Duodenal mucosa (tissue), 2 donors: ENCODE data around the gene TGFB2.

Experiments
- H3K27ac ChIP-seq: one replicate; pipeline ENCODE4 v1.7.0; 2013; ENCODE audit warnings: low read depth, low read length
- H3K27me3 ChIP-seq, 2 donors: one replicate each; pipeline ENCODE4 v1.7.0; 2013; ENCODE audit warnings: low read length in 2 of 2, control low read depth in 1 of 2; ENCODE audit not compliant: insufficient read depth in 2 of 2, control insufficient read depth in 1 of 2
- H3K36me3 ChIP-seq, 2 donors: one replicate each; pipeline ENCODE4 v1.7.0; 2013; ENCODE audit warnings: low read length in 2 of 2, control low read depth in 1 of 2; ENCODE audit not compliant: insufficient read depth in 2 of 2, control insufficient read depth in 1 of 2
- H3K4me1 ChIP-seq, 2 donors: one replicate each; pipeline ENCODE4 v1.7.0; 2013; ENCODE audit warnings: low read length in 2 of 2, control low read depth in 1 of 2; ENCODE audit not compliant: insufficient read depth in 2 of 2, control insufficient read depth in 1 of 2
- H3K4me3 ChIP-seq, 2 donors: one replicate each; pipeline ENCODE4 v1.7.0; 2013; ENCODE audit warnings: low read length in 2 of 2, low read depth in 1 of 2
- H3K9ac ChIP-seq, 2 donors: one replicate each; pipeline ENCODE4 v1.7.0; 2013; ENCODE audit warnings: low read length in 2 of 2, low read depth in 1 of 2
- H3K9me3 ChIP-seq, 2 donors: one replicate each; pipeline ENCODE4 v1.7.0; 2013; ENCODE audit warnings: low read length in 2 of 2, control low read depth in 1 of 2; ENCODE audit not compliant: control insufficient read depth in 1 of 2

Gene TGFB2

GRCh38 chr1:218451415-218451814 lies 106.3 kb downstream of the TGFB2 start:
- no peaks in the 10 kb centered on the region for H3K9me3 ChIP-seq
- H3K9ac ChIP-seq, result no peak overlapping the region
- no peaks in the 10 kb centered on the region for H3K36me3 ChIP-seq
- no peak overlapping the region for H3K4me3 ChIP-seq
- H3K27ac ChIP-seq, result no peak overlapping the region
- no peaks in the 10 kb centered on the region for H3K4me1 ChIP-seq
- H3K27me3 ChIP-seq, result peaks cover 0 to 5% of the 10 kb centered on the region in 2 donors

DNA sequence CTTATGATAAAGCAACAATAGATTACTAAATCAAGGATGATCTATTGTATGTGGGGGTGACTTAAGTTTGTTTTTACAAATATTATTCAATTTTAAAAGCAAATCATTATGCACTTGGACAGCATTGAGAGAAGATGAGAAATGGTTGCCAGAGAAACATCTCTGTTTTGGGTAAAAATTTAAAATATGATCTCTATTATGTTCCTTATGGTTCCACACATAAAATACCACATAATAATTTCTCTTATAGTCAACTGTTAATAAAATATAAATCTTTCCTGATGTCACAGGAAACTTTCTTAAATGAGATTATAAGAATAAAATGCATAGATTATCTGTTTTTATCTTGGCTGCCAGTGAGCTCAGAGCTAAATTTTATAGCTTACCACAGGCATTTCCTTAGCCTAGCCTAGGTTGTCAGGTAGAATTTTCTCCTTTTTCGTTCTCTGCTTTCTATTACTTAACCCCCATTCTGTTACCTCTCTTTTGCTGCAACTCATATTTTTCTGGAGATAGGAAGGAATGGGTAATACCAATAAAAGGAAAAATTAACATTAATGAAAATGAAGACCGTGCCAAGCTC lies 109.7 kb downstream of the TGFB2 start:
- Histone ChIP-seq H3K27ac (no peak overlapping the region), H3K4me1 (peaks cover 0 to 2% of the 10 kb centered on the region in 2 donors), H3K9ac (no peak overlapping the region), H3K27me3 (peaks cover 0 to 5% of the 10 kb centered on the region in 2 donors), H3K36me3 (no peaks in the 10 kb centered on the region), H3K9me3 (no peaks in the 10 kb centered on the region), H3K4me3 (no peak overlapping the region)

GRCh38 chr1:218456444-218456843 lies 111.3 kb downstream of the TGFB2 start:
- Histone ChIP-seq H3K4me3 (no peak overlapping the region), H3K36me3 (no peaks in the 10 kb centered on the region), H3K4me1 (peaks cover 0 to 4% of the 10 kb centered on the region in 2 donors), H3K27ac (no peak overlapping the region), H3K27me3 (peaks cover 0 to 5% of the 10 kb centered on the region in 2 donors), H3K9ac (no peak overlapping the region), H3K9me3 (no peaks in the 10 kb centered on the region)

DNA sequence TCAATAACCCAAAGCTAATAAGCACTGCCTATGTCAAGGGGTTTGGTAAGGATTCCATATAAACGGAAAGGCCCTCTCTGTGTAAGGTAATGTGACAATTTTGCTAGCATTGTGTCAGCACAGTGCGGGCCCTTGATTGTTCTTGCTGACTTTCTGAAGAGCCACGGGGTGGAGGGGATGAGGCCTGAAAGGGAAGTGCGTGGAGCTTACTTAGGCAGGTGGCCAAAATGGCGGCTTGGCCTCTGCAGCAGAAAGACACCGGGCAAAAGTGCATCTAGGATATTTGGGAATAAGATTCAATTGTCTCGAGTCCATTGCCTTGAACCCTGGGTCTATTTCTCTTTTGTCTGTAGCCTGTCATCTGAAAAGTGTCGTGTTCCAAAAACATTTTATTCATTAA lies 114.3 kb downstream of the TGFB2 start:
- Histone ChIP-seq H3K9ac (no peak overlapping the region), H3K27ac (no peak overlapping the region), H3K4me3 (no peak overlapping the region)

DNA sequence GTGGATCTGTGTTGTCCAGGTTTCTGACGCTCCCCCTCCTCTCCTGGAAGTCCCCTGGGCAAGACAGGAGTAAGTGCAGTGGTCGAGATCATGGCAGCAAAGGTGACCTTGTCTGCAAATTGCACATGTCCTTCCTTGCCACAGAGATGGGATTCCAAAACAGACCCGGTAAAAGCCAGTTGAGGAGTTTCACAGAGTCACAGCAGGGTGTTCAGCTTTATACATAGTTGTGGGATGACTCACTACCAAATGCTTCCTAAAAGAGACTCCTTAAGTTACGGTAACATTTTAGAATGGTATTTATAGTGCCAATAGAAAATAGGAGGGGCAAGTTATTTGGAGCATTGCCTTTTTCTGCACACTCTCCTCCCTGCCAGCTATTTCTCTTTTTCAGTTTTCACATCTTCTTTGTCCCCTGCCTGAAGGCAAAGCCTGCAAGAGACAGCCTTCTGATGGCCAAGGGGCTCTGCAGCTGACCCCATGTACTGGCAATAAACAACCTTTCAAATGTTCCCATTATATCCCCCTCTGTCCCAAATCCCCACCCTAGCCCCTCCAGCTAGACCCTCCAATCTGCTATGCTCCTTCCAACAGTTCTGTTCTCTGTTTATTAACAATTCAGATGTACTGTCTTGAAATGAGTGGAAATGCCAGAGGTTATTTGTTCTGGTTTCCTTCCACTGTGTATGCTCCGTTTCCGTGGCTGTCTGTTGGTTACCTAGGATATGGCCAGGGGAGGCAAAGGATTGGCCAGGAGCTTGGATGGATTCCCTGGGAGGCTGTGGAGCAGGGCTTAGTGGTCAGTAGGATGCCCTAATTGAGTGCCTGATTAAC lies 115.0 kb downstream of the TGFB2 start:
- Histone ChIP-seq H3K9me3 (no peaks in the 10 kb centered on the region), H3K27me3 (no peaks in the 10 kb centered on the region), H3K4me1 (peaks cover 0 to 4% of the 10 kb centered on the region in 2 donors), H3K9ac (no peak overlapping the region), H3K4me3 (no peak overlapping the region), H3K27ac (no peak overlapping the region), H3K36me3 (no peaks in the 10 kb centered on the region)

More for the DNA sequence above, 114.3 kb downstream of the TGFB2 start:
- Histone ChIP-seq H3K9me3 (no peaks in the 10 kb centered on the region), H3K36me3 (no peaks in the 10 kb centered on the region), H3K4me1 (peaks cover 0 to 4% of the 10 kb centered on the region in 2 donors), H3K27me3 (no peaks in the 10 kb centered on the region)

DNA sequence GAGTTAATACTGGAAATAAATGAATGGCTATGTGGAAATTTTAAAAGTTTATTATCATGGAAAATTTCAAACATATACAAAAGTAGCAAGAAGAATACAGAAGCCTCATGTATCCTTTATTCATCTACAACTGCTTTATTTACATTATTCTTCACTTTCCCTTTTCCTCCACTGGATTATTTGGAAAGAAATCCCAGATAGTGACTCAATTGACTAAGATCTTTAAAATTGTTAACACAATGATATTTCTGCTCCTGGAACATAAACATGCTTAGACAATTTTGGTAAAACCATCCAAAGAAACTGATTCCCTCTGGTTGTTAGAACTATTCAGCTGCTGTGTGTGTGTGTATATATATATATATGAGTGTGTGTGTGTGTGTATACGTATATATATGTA lies 116.2 kb downstream of the TGFB2 start:
- Histone ChIP-seq H3K9me3 (no peaks in the 10 kb centered on the region), H3K36me3 (no peaks in the 10 kb centered on the region), H3K27me3 (no peaks in the 10 kb centered on the region), H3K4me3 (no peak overlapping the region), H3K9ac (no peak overlapping the region), H3K4me1 (peaks cover 0 to 4% of the 10 kb centered on the region in 2 donors), H3K27ac (no peak overlapping the region)

DNA sequence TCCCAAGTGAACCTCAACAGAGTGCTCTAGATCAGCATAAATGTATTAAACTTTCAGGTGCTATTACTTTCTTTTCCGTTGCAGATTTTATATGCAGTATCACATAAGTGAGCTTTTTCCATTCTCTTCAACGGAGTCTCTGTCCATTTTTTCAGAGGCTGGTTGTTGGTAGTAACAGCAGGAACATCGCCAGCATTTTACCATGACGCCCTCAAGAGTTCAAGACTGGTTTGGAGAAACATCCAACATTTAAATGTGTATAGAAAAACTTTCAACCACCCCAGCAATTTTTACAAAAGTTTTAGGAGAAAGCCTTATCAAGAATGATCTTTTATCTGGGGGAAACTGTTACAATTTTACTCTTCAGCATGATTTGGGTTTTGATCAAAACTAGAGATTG lies 117.0 kb downstream of the TGFB2 start:
- Histone ChIP-seq H3K9me3 (no peaks in the 10 kb centered on the region), H3K36me3 (no peaks in the 10 kb centered on the region), H3K9ac (no peak overlapping the region), H3K4me1 (peaks cover 0 to 4% of the 10 kb centered on the region in 2 donors), H3K27ac (no peak overlapping the region), H3K27me3 (no peaks in the 10 kb centered on the region), H3K4me3 (no peak overlapping the region)

DNA sequence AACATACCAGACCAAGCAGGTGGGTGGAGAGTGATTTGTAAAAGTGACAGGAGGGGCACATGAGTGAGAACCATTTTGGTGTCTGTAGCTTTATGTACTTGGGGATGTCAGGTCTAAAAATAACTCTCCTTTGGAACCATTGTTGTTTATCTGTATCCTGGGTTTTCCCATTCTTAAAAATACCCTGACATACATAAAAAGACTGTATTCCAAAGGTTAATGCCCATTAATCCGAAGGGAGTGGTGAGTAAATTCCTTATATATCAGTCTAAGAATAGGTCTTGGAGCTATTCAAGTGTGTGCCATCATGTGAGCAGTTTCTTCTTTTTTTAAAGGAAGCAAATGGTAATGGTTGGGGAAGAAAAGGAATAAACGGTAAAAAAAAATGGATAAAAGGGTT lies 117.5 kb downstream of the TGFB2 start:
- no peaks in the 10 kb centered on the region for H3K27me3 ChIP-seq
- H3K9ac ChIP-seq, result no peak overlapping the region
- H3K4me3 ChIP-seq, result no peak overlapping the region
- no peaks in the 10 kb centered on the region for H3K9me3 ChIP-seq
- no peaks in the 10 kb centered on the region for H3K36me3 ChIP-seq
- H3K4me1 ChIP-seq, result peaks cover 0 to 4% of the 10 kb centered on the region in 2 donors
- no peak overlapping the region for H3K27ac ChIP-seq

- H3K27me3 ChIP-seq, result no peaks in the 10 kb centered on the region
- H3K27ac ChIP-seq, result peak overlapping the region; percentile 39
- H3K4me3 ChIP-seq, result no peak overlapping the region
- peaks cover 0 to 4% of the 10 kb centered on the region in 2 donors for H3K4me1 ChIP-seq
- H3K9ac ChIP-seq, result no peak overlapping the region
- no peaks in the 10 kb centered on the region for H3K36me3 ChIP-seq
- H3K9me3 ChIP-seq, result no peaks in the 10 kb centered on the region
Measured at GRCh38 chr1:218463194-218464156, 118.3 kb downstream of the TGFB2 start.

GRCh38 chr1:218464871-218465270 lies 119.7 kb downstream of the TGFB2 start:
- Histone ChIP-seq H3K27me3 (no peaks in the 10 kb centered on the region), H3K4me3 (no peak overlapping the region), H3K27ac (no peak overlapping the region), H3K36me3 (no peaks in the 10 kb centered on the region), H3K9ac (no peak overlapping the region), H3K9me3 (no peaks in the 10 kb centered on the region), H3K4me1 (peaks cover 0 to 1% of the 10 kb centered on the region in 2 donors)
